ENCODE results near the gene PTTG1IP. TPM values are rescaled to one million over a fixed set of nuclear protein-coding genes. Genes with fewer than 3 reads are reported as not detected.

The PTTG1IP gene
- total RNA-seq, 4 donors from 2014 or later: 157 to 552 (median 288) TPM

- TF ChIP-seq POLR2A (IDR thresholded peaks at IDR 0.05): no peak
- no peak for TF ChIP-seq EP300 (IDR thresholded peaks at IDR 0.05; ENCODE audit: low read depth)
- TF ChIP-seq POLR2AphosphoS5 (IDR thresholded peaks at IDR 0.05): no peak
- no peak for TF ChIP-seq CTCF (IDR thresholded peaks at IDR 0.05)
- WGBS, 2 donors (ENCODE audit: low coverage in 1 of 2): 61 to 64% methylated on average over 2 to 16 of the region's 16 CpGs
- Histone ChIP-seq H3K4me1 (peaks cover 10 to 35% (median 25%) of the 10 kb centered on the region in 4 donors), H3K36me3 (no peaks in the 10 kb centered on the region), H3K27ac (peak overlapping the region; percentile 15 to 82 (median 46)), H3K27me3 (no peaks in the 10 kb centered on the region), H3K4me3 (no peak overlapping the region), H3K9me3 (no peaks in the 10 kb centered on the region)
- intact Hi-C loops (cut with DNase I; ENCODE audit: low total_unique reads): no loop called here
- DNase-seq: no peak
- in situ Hi-C loops (cut with MboI; ENCODE audit: low pct_ligation_motif_present in 1 of 4, low pct_unique_long_range_greater_than_20kb in 1 of 4, low sequenced_read_pairs in 3 of 4): no loop called here
These were observed 33.9 kb upstream of the PTTG1IP start for GRCh38 chr21:44907225-44907965.

GRCh38 chr21:44905728-44906090, 32.2 kb upstream of the PTTG1IP start:
- no peaks in the 10 kb centered on the region for H3K9me3 ChIP-seq
- WGBS, 2 donors (ENCODE audit: low coverage in 1 of 2): 60 to 79% methylated on average over 1 to 7 of the region's 7 CpGs
- in situ Hi-C loops (cut with MboI; ENCODE audit: low pct_ligation_motif_present in 1 of 4, low pct_unique_long_range_greater_than_20kb in 1 of 4, low sequenced_read_pairs in 3 of 4): no loop called here
- no peaks in the 10 kb centered on the region for H3K27me3 ChIP-seq
- H3K4me3 ChIP-seq: no peak overlapping the region
- no peak overlapping the region for H3K27ac ChIP-seq
- H3K36me3 ChIP-seq: no peaks in the 10 kb centered on the region
- TF ChIP-seq POLR2A (IDR thresholded peaks at IDR 0.05) (no peak), EP300 (IDR thresholded peaks at IDR 0.05; ENCODE audit: low read depth) (no peak), POLR2AphosphoS5 (IDR thresholded peaks at IDR 0.05) (no peak), CTCF (IDR thresholded peaks at IDR 0.05) (no peak)
- DNase-seq: no peak
- intact Hi-C loops (cut with DNase I; ENCODE audit: low total_unique reads): no loop called here
- H3K4me1 ChIP-seq: peaks cover 2 to 18% (median 9%) of the 10 kb centered on the region in 4 donors

GRCh38 chr21:44905016-44905727, 31.7 kb upstream of the PTTG1IP start:
- Histone ChIP-seq H3K27ac (no peak overlapping the region), H3K4me1 (peaks cover 0 to 13% (median 7%) of the 10 kb centered on the region in 4 donors), H3K36me3 (no peaks in the 10 kb centered on the region), H3K4me3 (no peak overlapping the region), H3K9me3 (no peaks in the 10 kb centered on the region), H3K27me3 (no peaks in the 10 kb centered on the region)
- in situ Hi-C loops (cut with MboI; ENCODE audit: low pct_ligation_motif_present in 1 of 4, low pct_unique_long_range_greater_than_20kb in 1 of 4, low sequenced_read_pairs in 3 of 4): no loop called here
- DNase-seq: no peak
- WGBS, 2 donors (ENCODE audit: low coverage in 1 of 2): 91% methylated on average over 22 of the region's 22 CpGs; no CpG with 5 or more reads in 1 of the 2 donors
- TF ChIP-seq POLR2AphosphoS5 (IDR thresholded peaks at IDR 0.05): no peak
- no peak for TF ChIP-seq EP300 (IDR thresholded peaks at IDR 0.05; ENCODE audit: low read depth)
- no peak for TF ChIP-seq CTCF (IDR thresholded peaks at IDR 0.05)
- TF ChIP-seq POLR2A (IDR thresholded peaks at IDR 0.05): no peak
- intact Hi-C loops (cut with DNase I; ENCODE audit: low total_unique reads): no loop called here

- intact Hi-C loops (cut with DNase I; ENCODE audit: low total_unique reads) (no loop called here), in situ Hi-C loops (cut with MboI; ENCODE audit: low pct_ligation_motif_present in 1 of 4, low pct_unique_long_range_greater_than_20kb in 1 of 4, low sequenced_read_pairs in 3 of 4) (no loop called here)
- Histone ChIP-seq H3K4me1 (peaks cover 0 to 10% (median 7%) of the 10 kb centered on the region in 4 donors), H3K4me3 (no peak overlapping the region), H3K36me3 (no peaks in the 10 kb centered on the region), H3K9me3 (no peaks in the 10 kb centered on the region), H3K27ac (no peak overlapping the region), H3K27me3 (no peaks in the 10 kb centered on the region)
- TF ChIP-seq POLR2AphosphoS5 (IDR thresholded peaks at IDR 0.05) (no peak), POLR2A (IDR thresholded peaks at IDR 0.05) (no peak), EP300 (IDR thresholded peaks at IDR 0.05; ENCODE audit: low read depth) (no peak), CTCF (IDR thresholded peaks at IDR 0.05) (no peak)
- no peak for DNase-seq
- 90 to 95% methylated on average over 2 to 12 of the region's 14 CpGs for WGBS, 2 donors (ENCODE audit: low coverage in 1 of 2)
These were observed 30.8 kb upstream of the PTTG1IP start for GRCh38 chr21:44904141-44904923.

Data from transverse colon (tissue), 4 donors.